ENCODE measurements around the gene SUGT1.

SUGT1 gene

DNA sequence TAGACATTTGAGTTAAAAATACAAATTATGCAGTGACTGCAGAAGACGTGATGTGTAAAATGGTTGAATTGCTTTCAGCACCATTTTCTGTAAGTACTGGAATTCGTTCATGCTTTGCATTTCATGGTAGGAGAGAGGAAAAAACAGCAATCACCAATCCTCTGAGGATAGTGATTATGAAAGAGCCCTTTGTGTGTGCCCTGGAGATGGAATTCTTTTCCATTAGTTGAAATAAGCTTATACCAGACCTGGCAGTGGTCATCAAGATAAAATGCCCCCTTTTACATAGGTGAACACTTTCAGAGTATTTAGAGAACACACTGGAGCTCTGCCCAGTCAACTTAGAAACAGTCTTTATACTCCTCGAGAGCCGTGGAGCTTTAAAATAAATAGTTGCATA is 85.3 kb downstream of the SUGT1 start (continued):
- no peak for TF ChIP-seq ZNF391 (tag by site-specific recombination; IDR thresholded peaks at IDR 0.05; ENCODE audit: borderline replicate concordance, low read depth)
- no peak for TF ChIP-seq KLF10 (tag by site-specific recombination; IDR thresholded peaks at IDR 0.05)
- no peak for TF ChIP-seq ZNF626 (tag by site-specific recombination; IDR thresholded peaks at IDR 0.05)
- TF ChIP-seq GLIS2 (tag by site-specific recombination; IDR thresholded peaks at IDR 0.05) = no peak
- TF ChIP-seq ZNF777 (tag by site-specific recombination; IDR thresholded peaks at IDR 0.05; ENCODE audit: borderline replicate concordance) = no peak
- TF ChIP-seq ZNF239 (tag by site-specific recombination; IDR thresholded peaks at IDR 0.05) = no peak
- TF ChIP-seq KLF1 (tag by site-specific recombination; IDR thresholded peaks at IDR 0.05) = no peak

DNA sequence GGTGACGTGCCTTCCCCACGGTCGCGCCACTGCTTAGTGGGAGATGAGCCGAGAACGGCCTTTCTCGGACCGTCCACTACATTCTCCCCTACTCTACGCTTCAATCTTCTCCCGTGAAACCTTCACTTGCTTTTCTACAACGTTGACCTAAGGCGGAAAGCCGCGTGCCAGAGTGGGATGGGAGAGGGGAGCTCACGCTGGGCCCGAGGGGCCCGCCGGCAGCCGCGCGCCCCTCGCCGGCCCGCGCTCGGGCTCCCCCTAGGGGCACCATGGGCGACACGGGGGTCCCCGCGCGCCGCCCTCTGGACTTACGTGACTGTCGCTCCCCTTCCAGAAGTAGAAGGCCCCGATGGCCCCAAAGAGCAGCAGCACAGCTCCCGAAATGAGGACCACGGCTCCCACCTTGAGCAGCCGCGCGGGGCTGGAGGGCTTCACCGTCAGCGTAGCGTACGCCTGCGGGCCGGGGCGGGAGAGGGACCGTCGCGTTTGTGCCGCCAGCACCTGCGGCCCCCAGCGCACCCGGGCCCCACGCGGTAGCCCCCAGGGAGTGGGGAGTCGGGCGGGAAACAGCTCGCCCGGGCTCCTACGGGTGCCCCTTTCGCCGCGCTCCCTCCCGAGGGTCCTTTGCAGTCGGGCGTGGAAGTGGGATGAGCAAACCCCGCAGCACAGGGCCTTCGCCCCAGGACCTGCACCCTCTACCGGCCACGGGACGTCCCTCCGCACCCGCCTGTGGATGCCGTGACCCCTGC is 86.3 kb downstream of the SUGT1 start:
- Histone ChIP-seq H3K27ac (ENCODE audit: extremely low read depth, low read depth, low read length) (no peak overlapping the region), H3K9me3 (ENCODE audit: control insufficient read depth, insufficient read depth, low read depth, low read length) (no peaks in the 10 kb centered on the region), H3K4me3 (ENCODE audit: low read depth, low read length) (no peak overlapping the region), H3K4me1 (ENCODE audit: control insufficient read depth, insufficient read depth, low read length) (no peaks in the 10 kb centered on the region), H3K36me3 (ENCODE audit: control insufficient read depth in 2 of 2, insufficient read depth in 1 of 2, low read length in 2 of 2) (no peaks in the 10 kb centered on the region)
- TF ChIP-seq, protein P1, sequence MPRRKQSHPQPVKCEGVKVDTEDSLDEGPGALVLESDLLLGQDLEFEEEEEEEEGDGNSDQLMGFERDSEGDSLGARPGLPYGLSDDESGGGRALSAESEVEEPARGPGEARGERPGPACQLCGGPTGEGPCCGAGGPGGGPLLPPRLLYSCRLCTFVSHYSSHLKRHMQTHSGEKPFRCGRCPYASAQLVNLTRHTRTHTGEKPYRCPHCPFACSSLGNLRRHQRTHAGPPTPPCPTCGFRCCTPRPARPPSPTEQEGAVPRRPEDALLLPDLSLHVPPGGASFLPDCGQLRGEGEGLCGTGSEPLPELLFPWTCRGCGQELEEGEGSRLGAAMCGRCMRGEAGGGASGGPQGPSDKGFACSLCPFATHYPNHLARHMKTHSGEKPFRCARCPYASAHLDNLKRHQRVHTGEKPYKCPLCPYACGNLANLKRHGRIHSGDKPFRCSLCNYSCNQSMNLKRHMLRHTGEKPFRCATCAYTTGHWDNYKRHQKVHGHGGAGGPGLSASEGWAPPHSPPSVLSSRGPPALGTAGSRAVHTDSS (tag by site-specific recombination; IDR thresholded peaks at IDR 0.05) = no peak
- TF ChIP-seq ZNF341 (tag by site-specific recombination; IDR thresholded peaks at IDR 0.05; ENCODE audit: low read depth) (no peak), OVOL3 (tag by site-specific recombination; IDR thresholded peaks at IDR 0.05) (no peak), SCRT1 (tag by site-specific recombination; IDR thresholded peaks at IDR 0.05; ENCODE audit: borderline replicate concordance) (no peak), ZNF350 (tag by site-specific recombination; IDR thresholded peaks at IDR 0.05) (no peak), ZNF792 (tag by site-specific recombination; IDR thresholded peaks at IDR 0.05) (no peak), ZNF202 (tag by site-specific recombination; IDR thresholded peaks at IDR 0.05; ENCODE audit: borderline replicate concordance) (no peak), KLF8 (tag by site-specific recombination; IDR thresholded peaks at IDR 0.05) (no peak), ZNF423 (tag by site-specific recombination; IDR thresholded peaks at IDR 0.05) (no peak), KLF9 (tag by site-specific recombination; IDR thresholded peaks at IDR 0.05; ENCODE audit: low read depth) (no peak)
- TF ChIP-seq, protein P2, sequence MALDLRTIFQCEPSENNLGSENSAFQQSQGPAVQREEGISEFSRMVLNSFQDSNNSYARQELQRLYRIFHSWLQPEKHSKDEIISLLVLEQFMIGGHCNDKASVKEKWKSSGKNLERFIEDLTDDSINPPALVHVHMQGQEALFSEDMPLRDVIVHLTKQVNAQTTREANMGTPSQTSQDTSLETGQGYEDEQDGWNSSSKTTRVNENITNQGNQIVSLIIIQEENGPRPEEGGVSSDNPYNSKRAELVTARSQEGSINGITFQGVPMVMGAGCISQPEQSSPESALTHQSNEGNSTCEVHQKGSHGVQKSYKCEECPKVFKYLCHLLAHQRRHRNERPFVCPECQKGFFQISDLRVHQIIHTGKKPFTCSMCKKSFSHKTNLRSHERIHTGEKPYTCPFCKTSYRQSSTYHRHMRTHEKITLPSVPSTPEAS (tag by site-specific recombination; IDR thresholded peaks at IDR 0.05) = no peak
- TF ChIP-seq, protein P3, sequence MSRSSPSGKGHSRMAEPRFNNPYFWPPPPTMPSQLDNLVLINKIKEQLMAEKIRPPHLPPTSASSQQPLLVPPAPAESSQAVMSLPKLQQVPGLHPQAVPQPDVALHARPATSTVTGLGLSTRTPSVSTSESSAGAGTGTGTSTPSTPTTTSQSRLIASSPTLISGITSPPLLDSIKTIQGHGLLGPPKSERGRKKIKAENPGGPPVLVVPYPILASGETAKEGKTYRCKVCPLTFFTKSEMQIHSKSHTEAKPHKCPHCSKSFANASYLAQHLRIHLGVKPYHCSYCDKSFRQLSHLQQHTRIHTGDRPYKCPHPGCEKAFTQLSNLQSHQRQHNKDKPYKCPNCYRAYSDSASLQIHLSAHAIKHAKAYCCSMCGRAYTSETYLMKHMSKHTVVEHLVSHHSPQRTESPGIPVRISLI (tag by site-specific recombination; IDR thresholded peaks at IDR 0.05) = no peak
- CTCF ChIA-PET = no interaction called here
- POLR2A ChIA-PET = no interaction called here

DNA sequence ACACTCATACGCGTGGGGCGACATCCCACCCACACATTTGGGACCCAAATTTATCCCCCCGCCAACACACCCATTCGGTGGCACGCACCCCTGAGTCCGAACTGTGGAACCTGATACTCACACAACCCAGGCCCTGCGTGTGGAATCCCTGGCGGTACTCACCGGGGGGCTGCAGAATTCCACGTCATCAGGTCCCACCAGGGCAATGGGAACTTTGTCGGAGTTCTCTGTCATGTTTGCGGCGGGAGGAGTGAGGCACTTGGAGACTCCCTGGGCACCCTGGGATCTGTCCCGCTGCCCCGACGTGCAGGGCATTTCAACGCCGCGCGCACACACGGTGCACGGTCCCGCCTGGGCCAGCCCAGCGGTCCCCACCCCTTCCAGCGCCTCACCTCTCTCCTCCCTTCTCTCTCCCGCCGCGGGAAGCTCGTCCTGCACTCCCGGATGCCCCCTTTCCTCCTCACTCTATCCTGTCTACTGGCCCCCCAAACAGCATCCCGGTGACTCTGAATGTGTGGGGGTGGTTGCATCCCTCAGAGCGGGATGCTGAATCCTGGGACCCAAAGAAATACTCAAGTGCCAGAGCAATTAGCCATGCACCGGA is 86.9 kb downstream of the SUGT1 start, which contains the start of gene CNMD:
Gene CNMD (minus strand): TSS at position 353 of the 604 bp plus-strand sequence. CDS start 119 bp downstream, at position 234.
- ChIA-PET POLR2A (no interaction called here), CTCF (no interaction called here)
- TF ChIP-seq, protein P4, sequence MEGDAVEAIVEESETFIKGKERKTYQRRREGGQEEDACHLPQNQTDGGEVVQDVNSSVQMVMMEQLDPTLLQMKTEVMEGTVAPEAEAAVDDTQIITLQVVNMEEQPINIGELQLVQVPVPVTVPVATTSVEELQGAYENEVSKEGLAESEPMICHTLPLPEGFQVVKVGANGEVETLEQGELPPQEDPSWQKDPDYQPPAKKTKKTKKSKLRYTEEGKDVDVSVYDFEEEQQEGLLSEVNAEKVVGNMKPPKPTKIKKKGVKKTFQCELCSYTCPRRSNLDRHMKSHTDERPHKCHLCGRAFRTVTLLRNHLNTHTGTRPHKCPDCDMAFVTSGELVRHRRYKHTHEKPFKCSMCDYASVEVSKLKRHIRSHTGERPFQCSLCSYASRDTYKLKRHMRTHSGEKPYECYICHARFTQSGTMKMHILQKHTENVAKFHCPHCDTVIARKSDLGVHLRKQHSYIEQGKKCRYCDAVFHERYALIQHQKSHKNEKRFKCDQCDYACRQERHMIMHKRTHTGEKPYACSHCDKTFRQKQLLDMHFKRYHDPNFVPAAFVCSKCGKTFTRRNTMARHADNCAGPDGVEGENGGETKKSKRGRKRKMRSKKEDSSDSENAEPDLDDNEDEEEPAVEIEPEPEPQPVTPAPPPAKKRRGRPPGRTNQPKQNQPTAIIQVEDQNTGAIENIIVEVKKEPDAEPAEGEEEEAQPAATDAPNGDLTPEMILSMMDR (tag by site-specific recombination; IDR thresholded peaks at IDR 0.05) = no peak
- TF ChIP-seq ZSCAN23 (tag by site-specific recombination; IDR thresholded peaks at IDR 0.05) = no peak
- Histone ChIP-seq H3K9me3 (ENCODE audit: control insufficient read depth, insufficient read depth, low read depth, low read length) (no peaks in the 10 kb centered on the region), H3K4me3 (ENCODE audit: low read depth, low read length) (no peak within 1 kb of the TSS), H3K27ac (ENCODE audit: extremely low read depth, low read depth, low read length) (no peak within 1 kb of the TSS), H3K4me1 (ENCODE audit: control insufficient read depth, insufficient read depth, low read length) (no peaks in the 10 kb centered on the region), H3K36me3 (ENCODE audit: control insufficient read depth in 2 of 2, insufficient read depth in 1 of 2, low read length in 2 of 2) (no peaks in the 10 kb centered on the region)

All from HEK293 (cell line).